NCI-H524 (cell line): ENCODE results near the gene JSRP1.

Experiments
- DNase-seq, 2 experiments: peaks; one replicate each; lab custom pipeline; 2025; lab: John Stamatoyannopoulos, UW

Gene JSRP1

GRCh38 chr19:2266183-2266993, 10.2 kb upstream of the JSRP1 start:
- no peak for DNase-seq

- DNase-seq: peak in 1 of 2 experiments; percentile 31
These were observed 5.4 kb upstream of the JSRP1 start for GRCh38 chr19:2261438-2262172.

GRCh38 chr19:2260341-2260805, 4.2 kb upstream of the JSRP1 start:
- no peak for DNase-seq

DNA sequence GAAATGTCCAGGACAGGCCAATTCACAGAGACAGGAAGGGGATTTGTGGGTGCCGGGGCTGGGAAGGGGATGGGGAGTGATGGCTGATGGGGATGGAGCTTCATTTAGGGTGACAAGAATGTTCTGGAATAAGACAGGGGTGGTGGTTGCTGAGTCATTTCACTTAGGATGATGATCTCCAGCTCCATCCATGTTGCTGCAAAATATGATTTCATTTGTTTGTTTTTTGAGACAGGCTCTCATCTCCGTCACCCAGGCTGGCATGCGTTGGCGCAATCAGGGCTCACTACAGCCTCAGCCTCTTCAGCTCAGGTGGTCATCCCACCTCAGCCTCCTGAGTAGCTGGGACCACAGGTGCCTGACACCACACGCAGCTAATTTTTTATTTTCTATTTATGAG, 3.1 kb upstream of the JSRP1 start:
- DNase-seq: no peak

GRCh38 chr19:2255112-2255845, 938 bp downstream of the JSRP1 start:
- DNase-seq: no peak

- DNase-seq: peak in 1 of 2 experiments; percentile 51
These were observed 1.9 kb downstream of the JSRP1 start for GRCh38 chr19:2254064-2254872.

DNA sequence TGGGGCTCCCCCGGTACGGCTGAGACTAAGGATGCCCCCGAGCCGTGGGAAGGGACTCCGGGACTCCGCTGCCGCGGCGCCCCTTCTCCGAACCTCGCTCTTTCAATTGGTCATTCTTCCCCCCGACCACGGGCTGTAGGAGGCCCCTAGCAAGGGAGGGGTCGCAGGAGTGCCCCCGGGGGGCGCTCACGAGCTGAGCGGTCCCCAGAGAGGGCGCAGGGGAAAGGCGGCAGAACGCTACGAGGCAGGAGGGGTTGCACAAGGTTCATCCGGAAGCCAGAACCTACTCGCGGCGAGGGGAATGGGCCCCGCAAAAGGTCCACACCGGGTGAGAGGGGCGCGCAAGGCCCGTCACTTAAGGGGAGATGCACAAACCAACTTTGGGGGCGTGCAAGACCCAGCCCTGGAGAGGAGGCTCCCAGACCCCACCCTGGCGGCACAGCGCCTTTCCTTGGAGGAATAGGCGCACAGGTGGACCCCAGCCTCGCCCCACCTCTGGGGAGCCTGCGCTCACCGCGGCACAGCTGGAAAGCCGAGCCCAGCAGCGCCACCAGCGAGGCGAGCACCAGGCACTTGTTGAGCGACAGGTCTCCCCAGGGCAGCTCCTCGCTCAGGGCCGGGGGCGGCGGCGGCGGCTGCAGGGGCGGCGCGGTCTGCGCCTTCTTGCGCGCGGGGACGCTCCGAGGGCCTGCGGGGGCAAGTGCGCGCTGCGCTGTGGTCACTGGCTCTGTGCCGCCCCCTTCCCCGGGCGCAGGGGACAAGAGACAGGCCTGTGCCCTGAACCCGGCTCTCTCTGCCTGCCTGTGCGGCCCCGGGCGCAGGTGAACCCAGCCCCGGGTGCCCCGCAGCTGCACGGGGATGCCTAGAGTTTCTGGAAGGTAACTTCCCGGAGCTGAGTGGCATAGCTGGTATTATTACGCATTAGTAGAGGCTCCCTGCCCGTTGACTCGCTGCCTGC, 2.8 kb downstream of the JSRP1 start:
- DNase-seq: peak in 1 of 2 experiments; percentile 36

- DNase-seq: no peak
These were observed 3.5 kb downstream of the JSRP1 start for GRCh38 chr19:2252797-2253105.

DNA sequence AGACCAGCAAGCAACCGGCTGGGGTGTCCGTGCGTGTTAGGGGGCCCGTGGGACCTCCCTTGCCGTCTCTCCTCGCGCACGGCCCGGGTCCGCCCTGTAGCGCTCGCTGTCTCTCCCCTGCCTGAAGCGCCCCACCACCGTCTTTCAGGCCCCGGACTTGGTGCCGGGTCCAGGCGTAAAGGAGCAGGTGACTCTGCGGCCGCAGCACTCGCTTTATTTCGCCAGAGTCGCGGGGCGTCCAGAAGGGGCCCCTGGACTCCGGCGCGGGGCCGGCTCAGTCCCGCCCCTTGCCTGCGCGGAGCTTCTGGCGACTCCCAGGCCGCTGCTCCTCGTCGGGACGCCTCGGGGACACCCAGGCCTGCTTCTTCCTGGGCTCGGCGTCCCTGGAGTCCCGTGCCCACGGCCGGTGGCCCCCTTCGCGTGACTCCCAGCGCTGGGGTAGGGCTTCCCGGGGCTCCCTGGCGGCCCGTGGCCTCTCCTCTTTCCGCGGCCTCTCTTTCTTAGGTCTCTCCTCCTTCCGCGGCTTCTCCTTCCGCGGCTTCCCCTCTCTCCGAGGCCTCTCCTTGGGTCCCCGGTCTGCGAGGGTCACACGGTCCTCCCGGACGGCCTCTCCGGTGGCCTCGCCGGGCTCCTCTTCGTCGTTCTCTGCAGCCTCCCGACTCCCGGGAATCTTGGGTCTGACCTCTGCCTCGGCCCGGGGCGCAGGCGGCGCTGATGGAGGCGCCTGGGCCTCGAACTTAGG, 4.0 kb downstream of the JSRP1 start:
- DNase-seq: no peak

DNA sequence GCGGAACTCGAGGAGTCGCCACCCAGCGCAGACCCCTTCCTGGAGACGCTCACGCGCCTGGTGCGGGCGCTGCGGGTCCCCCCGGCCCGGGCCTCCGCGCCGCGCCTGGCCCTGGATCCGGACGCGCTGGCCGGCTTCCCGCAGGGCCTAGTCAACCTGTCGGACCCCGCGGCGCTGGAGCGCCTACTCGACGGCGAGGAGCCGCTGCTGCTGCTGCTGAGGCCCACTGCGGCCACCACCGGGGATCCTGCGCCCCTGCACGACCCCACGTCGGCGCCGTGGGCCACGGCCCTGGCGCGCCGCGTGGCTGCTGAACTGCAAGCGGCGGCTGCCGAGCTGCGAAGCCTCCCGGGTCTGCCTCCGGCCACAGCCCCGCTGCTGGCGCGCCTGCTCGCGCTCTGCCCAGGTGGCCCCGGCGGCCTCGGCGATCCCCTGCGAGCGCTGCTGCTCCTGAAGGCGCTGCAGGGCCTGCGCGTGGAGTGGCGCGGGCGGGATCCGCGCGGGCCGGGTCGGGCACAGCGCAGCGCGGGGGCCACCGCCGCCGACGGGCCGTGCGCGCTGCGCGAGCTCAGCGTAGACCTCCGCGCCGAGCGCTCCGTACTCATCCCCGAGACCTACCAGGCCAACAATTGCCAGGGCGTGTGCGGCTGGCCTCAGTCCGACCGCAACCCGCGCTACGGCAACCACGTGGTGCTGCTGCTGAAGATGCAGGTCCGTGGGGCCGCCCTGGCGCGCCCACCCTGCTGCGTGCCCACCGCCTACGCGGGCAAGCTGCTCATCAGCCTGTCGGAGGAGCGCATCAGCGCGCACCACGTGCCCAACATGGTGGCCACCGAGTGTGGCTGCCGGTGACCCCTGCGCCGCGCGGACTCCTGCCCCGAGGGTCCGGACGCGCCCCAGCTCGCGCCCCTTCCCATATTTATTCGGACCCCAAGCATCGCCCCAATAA, 4.8 kb downstream of the JSRP1 start:
- no peak for DNase-seq

GRCh38 chr19:2250766-2251105, 5.5 kb downstream of the JSRP1 start:
- DNase-seq: no peak

GRCh38 chr19:2249880-2250765, 6.1 kb downstream of the JSRP1 start:
- DNase-seq: peak in 1 of 2 experiments; percentile 24

DNA sequence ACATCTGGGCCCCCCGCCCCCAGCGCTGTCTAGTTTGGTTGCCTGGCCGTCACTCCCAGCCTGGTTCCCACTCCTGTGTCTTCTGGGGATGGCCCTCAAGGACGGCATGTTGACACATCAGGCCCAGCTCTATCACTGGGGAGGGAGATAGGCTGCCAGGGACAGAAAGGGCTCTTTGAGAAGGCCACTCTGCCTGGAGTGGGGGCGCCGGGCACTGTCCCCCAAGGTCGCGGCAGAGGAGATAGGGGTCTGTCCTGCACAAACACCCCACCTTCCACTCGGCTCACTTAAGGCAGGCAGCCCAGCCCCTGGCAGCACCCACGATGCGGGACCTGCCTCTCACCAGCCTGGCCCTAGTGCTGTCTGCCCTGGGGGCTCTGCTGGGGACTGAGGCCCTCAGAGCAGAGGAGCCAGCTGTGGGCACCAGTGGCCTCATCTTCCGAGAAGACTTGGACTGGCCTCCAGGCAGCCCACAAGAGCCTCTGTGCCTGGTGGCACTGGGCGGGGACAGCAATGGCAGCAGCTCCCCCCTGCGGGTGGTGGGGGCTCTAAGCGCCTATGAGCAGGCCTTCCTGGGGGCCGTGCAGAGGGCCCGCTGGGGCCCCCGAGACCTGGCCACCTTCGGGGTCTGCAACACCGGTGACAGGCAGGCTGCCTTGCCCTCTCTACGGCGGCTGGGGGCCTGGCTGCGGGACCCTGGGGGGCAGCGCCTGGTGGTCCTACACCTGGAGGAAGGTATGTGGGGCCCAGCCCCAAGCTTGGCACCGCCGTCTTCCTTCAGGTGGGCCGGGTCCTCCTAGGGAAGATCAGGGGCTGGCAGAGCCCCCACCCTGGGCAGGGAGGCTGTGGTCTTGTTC, 7.0 kb downstream of the JSRP1 start, which contains the start of gene AMH:
TSS of gene AMH (plus strand) at position 314 of the 857 bp plus-strand sequence. CDS start at position 324, 10 bp downstream.
- no peak for DNase-seq

GRCh38 chr19:2248136-2249009, 7.8 kb downstream of the JSRP1 start:
- no peak for DNase-seq

DNA sequence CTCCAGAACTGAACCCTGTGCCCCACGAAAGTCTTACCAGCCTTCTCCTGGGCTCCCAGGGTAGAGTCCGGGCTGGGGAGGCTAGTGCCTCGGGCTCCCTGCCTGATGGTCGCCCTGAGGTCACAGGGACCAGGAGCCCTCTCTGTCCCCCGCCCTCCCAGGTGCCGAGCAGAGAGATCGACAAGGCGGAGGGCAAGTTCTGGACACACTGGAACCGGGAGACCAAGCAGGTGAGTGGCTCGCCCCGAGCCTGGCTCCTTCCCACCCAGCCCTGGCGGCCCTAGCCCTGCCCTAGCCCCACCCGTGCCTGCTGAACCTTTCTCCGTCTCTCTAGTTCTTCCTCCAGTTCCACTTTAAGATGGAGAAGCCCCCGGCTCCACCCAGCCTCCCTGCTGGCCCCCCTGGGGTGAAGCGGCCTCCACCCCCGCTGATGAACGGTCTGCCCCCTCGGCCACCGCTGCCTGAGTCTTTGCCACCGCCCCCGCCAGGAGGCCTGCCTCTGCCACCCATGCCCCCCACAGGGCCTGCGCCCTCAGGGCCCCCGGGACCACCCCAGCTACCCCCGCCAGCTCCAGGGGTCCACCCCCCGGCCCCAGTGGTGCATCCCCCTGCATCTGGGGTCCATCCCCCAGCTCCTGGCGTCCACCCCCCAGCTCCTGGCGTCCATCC, 8.7 kb downstream of the JSRP1 start:
- DNase-seq: no peak
